ENCODE results near the gene LMO4. TPM values are rescaled to one million over a fixed set of nuclear protein-coding genes. Genes with fewer than 3 reads are reported as not detected.

LMO4 gene
- total RNA-seq, 2 experiments from 2014 or later = 38.3 to 39.3 TPM

DNA sequence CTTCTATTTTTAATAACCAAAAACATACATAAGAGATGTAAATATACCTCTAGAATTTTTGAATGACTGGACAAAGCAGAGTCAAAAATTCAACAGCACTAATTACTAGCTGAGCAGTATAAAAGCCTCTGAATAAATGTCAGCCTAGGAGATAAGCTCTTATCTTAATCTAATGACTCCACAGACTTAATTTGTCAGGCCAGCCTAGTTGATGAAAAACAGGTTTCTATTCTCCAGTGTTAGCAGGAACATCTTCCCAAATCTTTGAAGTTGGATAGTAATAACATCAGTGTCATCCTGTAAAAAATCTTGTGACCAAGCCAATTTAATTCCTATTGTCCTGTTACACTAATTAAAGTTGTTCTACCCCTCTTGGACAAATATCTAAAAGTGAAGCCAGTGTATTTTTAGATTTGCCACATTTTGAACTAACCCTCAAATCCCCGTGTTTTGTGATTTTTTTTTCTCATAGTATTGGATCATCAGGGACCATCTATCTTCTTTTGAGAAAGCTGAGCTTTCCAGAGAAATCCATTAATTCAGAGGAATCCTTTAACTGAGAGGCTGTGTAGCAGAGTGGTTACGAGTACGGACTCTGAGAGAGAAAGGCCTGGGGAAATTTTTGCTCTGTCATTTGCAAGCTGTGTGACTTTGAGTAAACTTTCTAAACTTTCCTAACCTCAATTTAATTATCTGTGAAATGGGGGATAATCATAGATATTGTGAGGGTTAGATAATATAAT, 41.2 kb downstream of the LMO4 start:
- no peak for ATAC-seq
- Mint-ChIP-seq H3K27me3 (ENCODE audit: low read depth) (no peaks in the 10 kb centered on the region), H3K4me3 (no peak overlapping the region), H3K27ac (no peak overlapping the region), H3K4me1 (ENCODE audit: low read depth) (no peaks in the 10 kb centered on the region), H3K9me3 (ENCODE audit: insufficient read depth) (no peaks in the 10 kb centered on the region), H3K36me3 (ENCODE audit: low read depth) (no peaks in the 10 kb centered on the region)
- ChIA-PET POLR2A (no interaction called here), CTCF (interaction anchor here (0.8 kb wide), 1 partner anchor 28 kb away, joined by 3 read pairs; no protein-coding TSS in a partner anchor)
- no peak for DNase-seq

DNA sequence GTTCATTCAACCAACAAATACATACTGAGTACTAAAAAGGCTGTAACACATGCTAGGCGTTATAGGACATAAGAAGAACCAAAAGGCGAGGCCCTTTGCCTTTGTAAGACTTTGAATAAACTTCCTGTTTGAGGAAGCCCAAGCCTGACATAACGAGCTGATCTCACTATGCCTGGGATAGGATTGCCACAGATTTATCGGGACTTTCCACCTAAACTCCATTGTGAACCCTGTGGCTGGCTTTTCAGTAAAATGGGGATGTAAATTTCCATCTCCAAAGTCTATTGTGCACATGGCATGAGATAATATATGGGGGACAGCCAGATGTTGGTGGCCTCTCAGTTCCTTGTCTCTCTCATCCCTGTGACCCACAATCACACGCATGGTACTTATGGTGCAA, 41.9 kb downstream of the LMO4 start:
- Mint-ChIP-seq H3K9me3 (ENCODE audit: insufficient read depth) (no peaks in the 10 kb centered on the region), H3K4me3 (no peak overlapping the region), H3K27ac (no peak overlapping the region), H3K36me3 (ENCODE audit: low read depth) (no peaks in the 10 kb centered on the region), H3K27me3 (ENCODE audit: low read depth) (no peaks in the 10 kb centered on the region), H3K4me1 (ENCODE audit: low read depth) (no peaks in the 10 kb centered on the region)
- ChIA-PET POLR2A (no interaction called here), CTCF (no interaction called here)
- no peak for DNase-seq
- no peak for ATAC-seq

- Mint-ChIP-seq H3K9me3 (ENCODE audit: insufficient read depth) (peaks cover 11% of the 10 kb centered on the region), H3K27me3 (ENCODE audit: low read depth) (peaks cover 4% of the 10 kb centered on the region), H3K36me3 (ENCODE audit: low read depth) (no peaks in the 10 kb centered on the region), H3K4me3 (no peak overlapping the region), H3K27ac (no peak overlapping the region), H3K4me1 (ENCODE audit: low read depth) (no peaks in the 10 kb centered on the region)
- ATAC-seq = no peak
- ChIA-PET POLR2A (no interaction called here), CTCF (interaction anchor here (1.1 kb wide), 1 partner anchor 103 kb away, joined by 3 read pairs; no protein-coding TSS in a partner anchor)
- no peak for DNase-seq
Observed at GRCh38 chr1:87379306-87379705, 50.6 kb downstream of the LMO4 start.

- ATAC-seq (no peak), DNase-seq (no peak)
- ChIA-PET POLR2A (no interaction called here), CTCF (no interaction called here)
- H3K36me3 Mint-ChIP-seq (ENCODE audit: low read depth) = no peaks in the 10 kb centered on the region
- H3K9me3 Mint-ChIP-seq (ENCODE audit: insufficient read depth) = no peaks in the 10 kb centered on the region
- H3K27ac Mint-ChIP-seq = no peak overlapping the region
- no peaks in the 10 kb centered on the region for H3K4me1 Mint-ChIP-seq (ENCODE audit: low read depth)
- H3K4me3 Mint-ChIP-seq = no peak overlapping the region
- peaks cover 5% of the 10 kb centered on the region for H3K27me3 Mint-ChIP-seq (ENCODE audit: low read depth)
Observed at GRCh38 chr1:87386217-87386790, 57.6 kb downstream of the LMO4 start.

GRCh38 chr1:87388411-87388810, 59.7 kb downstream of the LMO4 start:
- DNase-seq (no peak), ATAC-seq (no peak)
- POLR2A ChIA-PET = no interaction called here
- no peaks in the 10 kb centered on the region for H3K36me3 Mint-ChIP-seq (ENCODE audit: low read depth)
- no peak overlapping the region for H3K4me3 Mint-ChIP-seq
- CTCF ChIA-PET = no interaction called here
- H3K4me1 Mint-ChIP-seq (ENCODE audit: low read depth) = no peaks in the 10 kb centered on the region
- H3K27me3 Mint-ChIP-seq (ENCODE audit: low read depth) = peaks cover 5% of the 10 kb centered on the region
- H3K27ac Mint-ChIP-seq = no peak overlapping the region
- no peaks in the 10 kb centered on the region for H3K9me3 Mint-ChIP-seq (ENCODE audit: insufficient read depth)

DNA sequence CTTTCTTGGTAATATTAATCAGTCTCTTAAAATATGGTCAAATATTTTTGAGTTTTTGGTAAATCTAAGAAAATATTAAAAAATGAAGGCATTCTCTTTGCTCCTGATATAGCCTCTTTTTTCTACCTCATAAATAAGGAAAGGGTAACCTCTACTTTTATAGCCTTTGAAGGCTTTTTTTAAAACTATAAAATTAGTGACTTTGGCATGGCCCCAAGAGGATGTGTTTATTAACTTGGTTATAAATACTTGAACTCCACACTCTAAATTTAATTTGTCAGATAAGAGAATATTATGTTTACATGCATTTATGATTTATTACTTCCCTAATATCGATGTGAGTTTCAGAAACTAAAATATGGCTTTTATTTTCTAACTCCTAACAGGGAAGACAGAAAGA, 60.3 kb downstream of the LMO4 start:
- no peaks in the 10 kb centered on the region for H3K36me3 Mint-ChIP-seq (ENCODE audit: low read depth)
- ATAC-seq (no peak), DNase-seq (no peak)
- H3K4me3 Mint-ChIP-seq = no peak overlapping the region
- H3K27me3 Mint-ChIP-seq (ENCODE audit: low read depth) = peaks cover 4% of the 10 kb centered on the region
- ChIA-PET CTCF (interaction anchor here (1.1 kb wide), 1 partner anchor 63 kb away, joined by 3 read pairs; no protein-coding TSS in a partner anchor), POLR2A (no interaction called here)
- H3K9me3 Mint-ChIP-seq (ENCODE audit: insufficient read depth) = no peaks in the 10 kb centered on the region
- no peaks in the 10 kb centered on the region for H3K4me1 Mint-ChIP-seq (ENCODE audit: low read depth)
- H3K27ac Mint-ChIP-seq = no peak overlapping the region

DNA sequence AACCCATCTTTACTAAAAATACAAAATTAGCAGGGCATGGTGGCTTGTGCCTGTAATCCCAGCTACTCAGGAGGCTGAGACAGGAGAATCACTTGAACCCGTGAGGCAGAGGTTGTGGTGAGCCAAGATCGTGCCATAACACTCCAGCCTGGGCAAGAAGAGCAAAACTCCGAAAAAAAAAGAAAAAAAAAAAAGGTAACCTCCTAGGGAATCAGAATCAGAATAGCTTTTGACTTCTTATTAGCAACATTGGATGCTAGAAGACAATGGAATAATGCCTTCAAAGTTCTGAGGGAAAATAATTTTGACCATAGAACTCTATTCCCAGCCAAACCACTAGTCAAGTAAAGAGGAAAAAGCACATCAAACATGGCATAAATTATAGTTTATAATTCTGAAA, 60.9 kb downstream of the LMO4 start:
- CTCF ChIA-PET = interaction anchor here (1.1 kb wide), 1 partner anchor 63 kb away, joined by 3 read pairs; no protein-coding TSS in a partner anchor
- POLR2A ChIA-PET = no interaction called here

GRCh38 chr1:87392248-87393192, 63.8 kb downstream of the LMO4 start:
- no peak overlapping the region for H3K4me3 Mint-ChIP-seq
- H3K36me3 Mint-ChIP-seq (ENCODE audit: low read depth) = no peaks in the 10 kb centered on the region
- H3K9me3 Mint-ChIP-seq (ENCODE audit: insufficient read depth) = no peaks in the 10 kb centered on the region
- DNase-seq (no peak), ATAC-seq (no peak)
- POLR2A ChIA-PET = no interaction called here
- no peak overlapping the region for H3K27ac Mint-ChIP-seq
- no peaks in the 10 kb centered on the region for H3K4me1 Mint-ChIP-seq (ENCODE audit: low read depth)
- CTCF ChIA-PET = no interaction called here
- no peaks in the 10 kb centered on the region for H3K27me3 Mint-ChIP-seq (ENCODE audit: low read depth)

More for the DNA sequence above, 60.9 kb downstream of the LMO4 start:
- Mint-ChIP-seq H3K9me3 (ENCODE audit: insufficient read depth) (no peaks in the 10 kb centered on the region), H3K27ac (no peak overlapping the region), H3K4me1 (ENCODE audit: low read depth) (no peaks in the 10 kb centered on the region), H3K4me3 (no peak overlapping the region), H3K27me3 (ENCODE audit: low read depth) (peaks cover 3% of the 10 kb centered on the region), H3K36me3 (ENCODE audit: low read depth) (no peaks in the 10 kb centered on the region)
- no peak for DNase-seq
- ATAC-seq = no peak

DNA sequence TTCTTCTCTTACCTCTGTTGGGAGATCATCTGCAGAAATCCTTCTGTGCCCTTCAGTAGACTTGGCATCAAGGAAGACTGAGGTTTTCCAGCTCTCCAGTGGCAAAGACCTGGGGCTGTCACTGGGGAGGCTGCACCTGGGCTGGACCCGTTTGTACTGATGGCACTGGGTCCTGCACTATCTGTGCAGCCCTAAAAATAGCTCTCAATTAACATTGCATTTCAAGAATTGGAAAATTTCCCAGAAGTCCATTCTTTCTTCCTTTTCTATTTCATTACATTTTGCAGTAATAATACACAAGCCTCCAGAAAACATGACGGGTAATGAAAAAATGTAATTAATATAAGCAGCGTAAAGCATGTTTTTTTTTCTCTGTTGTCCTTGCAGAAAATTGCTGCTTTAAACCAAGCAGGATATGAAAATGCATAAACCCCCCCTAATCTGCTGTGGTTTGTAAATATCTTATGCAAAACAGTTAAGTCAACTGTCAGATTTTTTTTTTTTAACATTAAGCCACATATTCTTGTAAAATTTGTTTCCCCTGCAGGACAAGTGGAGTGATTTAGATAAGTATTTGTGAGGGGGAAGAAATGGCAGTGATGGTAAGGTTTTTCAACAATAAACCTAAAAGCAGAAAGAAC, 64.9 kb downstream of the LMO4 start:
- no peaks in the 10 kb centered on the region for H3K9me3 Mint-ChIP-seq (ENCODE audit: insufficient read depth)
- H3K36me3 Mint-ChIP-seq (ENCODE audit: low read depth) = no peaks in the 10 kb centered on the region
- H3K27ac Mint-ChIP-seq = no peak overlapping the region
- ATAC-seq (no peak), DNase-seq (no peak)
- H3K4me1 Mint-ChIP-seq (ENCODE audit: low read depth) = no peaks in the 10 kb centered on the region
- no peaks in the 10 kb centered on the region for H3K27me3 Mint-ChIP-seq (ENCODE audit: low read depth)
- H3K4me3 Mint-ChIP-seq = no peak overlapping the region
- ChIA-PET CTCF (no interaction called here), POLR2A (no interaction called here)

DNA sequence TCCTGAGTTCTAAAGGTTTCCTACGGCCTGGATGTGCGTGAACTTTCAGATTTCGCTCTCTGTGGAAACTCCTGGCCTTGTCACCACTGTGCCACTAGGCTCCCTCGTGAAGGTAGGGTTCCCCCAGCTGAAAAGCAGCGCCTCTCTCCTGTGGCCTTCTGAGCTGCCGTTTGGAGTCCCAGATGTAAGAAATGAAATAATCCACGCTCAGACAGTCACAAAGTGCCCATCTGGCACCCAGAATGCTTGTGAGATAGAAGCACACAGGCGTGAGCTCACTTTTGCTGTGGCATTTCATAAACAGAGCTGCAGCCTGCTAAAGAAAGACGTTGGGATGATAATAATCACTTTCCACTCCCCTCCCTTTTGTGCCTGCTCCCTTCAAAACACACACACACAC, 65.8 kb downstream of the LMO4 start:
- Mint-ChIP-seq H3K4me1 (ENCODE audit: low read depth) (no peaks in the 10 kb centered on the region), H3K4me3 (no peak overlapping the region), H3K27me3 (ENCODE audit: low read depth) (no peaks in the 10 kb centered on the region), H3K36me3 (ENCODE audit: low read depth) (no peaks in the 10 kb centered on the region), H3K27ac (no peak overlapping the region), H3K9me3 (ENCODE audit: insufficient read depth) (no peaks in the 10 kb centered on the region)
- ChIA-PET CTCF (no interaction called here), POLR2A (interaction anchor here (0.6 kb wide), 1 partner anchor 1341 kb away, joined by 3 read pairs; no protein-coding TSS in a partner anchor)
- DNase-seq (no peak), ATAC-seq (no peak)

DNA sequence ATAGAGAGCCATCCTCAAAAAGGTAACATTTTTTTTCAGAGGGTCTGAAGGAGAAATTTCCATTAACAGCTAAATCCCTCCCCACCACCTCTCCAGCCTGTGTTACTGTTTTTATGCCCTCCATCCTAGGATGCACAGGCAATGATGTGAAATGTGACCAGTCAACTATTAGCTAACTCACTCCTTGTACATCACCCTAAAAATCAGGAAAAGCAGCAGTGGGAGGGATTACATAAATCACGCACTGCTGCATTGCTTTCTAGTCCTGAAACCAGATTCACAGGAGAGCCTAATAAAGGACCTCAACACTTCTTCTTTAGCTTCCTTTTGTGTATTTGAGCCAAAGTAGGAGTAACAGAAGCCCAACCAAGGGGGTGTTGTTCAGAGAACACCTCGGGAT, 66.3 kb downstream of the LMO4 start:
- CTCF ChIA-PET = no interaction called here
- H3K36me3 Mint-ChIP-seq (ENCODE audit: low read depth) = no peaks in the 10 kb centered on the region
- no peak overlapping the region for H3K27ac Mint-ChIP-seq
- H3K27me3 Mint-ChIP-seq (ENCODE audit: low read depth) = no peaks in the 10 kb centered on the region
- no peaks in the 10 kb centered on the region for H3K9me3 Mint-ChIP-seq (ENCODE audit: insufficient read depth)
- POLR2A ChIA-PET = interaction anchor here (0.6 kb wide), 1 partner anchor 1341 kb away, joined by 3 read pairs; no protein-coding TSS in a partner anchor
- DNase-seq (no peak), ATAC-seq (no peak)
- H3K4me3 Mint-ChIP-seq = no peak overlapping the region
- no peaks in the 10 kb centered on the region for H3K4me1 Mint-ChIP-seq (ENCODE audit: low read depth)

Data from activated CD8-positive, alpha-beta T cell treated with anti-CD3 and anti-CD28 coated beads, Interleukin-2, amount 10 ng/mL, durations not matched to agents 7 days and 5 days (primary cell).